OCI-LY7 (cell line): ENCODE measurements around the gene METTL1. TPM values are rescaled to one million over a fixed set of nuclear protein-coding genes. Genes with fewer than 3 reads are reported as not detected.

Experiments used
- BruUV-seq: library from RNA; stranded (reverse); fragments of 400-500 nt; replicated peaks from 2 replicates; lab custom pipeline; 2021; lab: Mats Ljungman, UMichigan
- CTCF ChIA-PET: fragments of 300-600 bp; sonication (Branson Sonifier 250); formaldehyde crosslinking; loops from one replicate; lab custom pipeline; 2022; ENCODE audit warnings: antibody characterized with exemption; ENCODE audit not compliant: unreplicated experiment; lab: Charles Lee
- POLR2A ChIA-PET: fragments of 300-600 bp; sonication (Branson Sonifier 250); formaldehyde crosslinking; loops from one replicate; lab custom pipeline; 2022; ENCODE audit warnings: antibody characterized with exemption; lab: Charles Lee
- DNase-seq: peaks from one replicate; pipeline ENCODE4 v3.0.0-alpha.2; 2015; ENCODE audit warnings: low spot score
- H2AFZ ChIP-seq: fragments of 200-600 bp; sonication (generic), shearing (Covaris generic); 2 replicates; pipeline ENCODE4 v1.6.1; 2014; ENCODE audit warnings: mild to moderate bottlenecking, antibody characterized with exemption, low read length, moderate library complexity
- H3K27ac ChIP-seq: fragments of 200-600 bp; sonication (generic); 2 replicates; pipeline ENCODE4 v1.5.1; 2014; ENCODE audit warnings: mixed run types, low read depth, mild to moderate bottlenecking, moderate library complexity, low read length, inconsistent platforms; ENCODE audit not compliant: poor library complexity, severe bottlenecking
- H3K36me3 ChIP-seq: fragments of 200-600 bp; sonication (generic); 2 replicates; pipeline ENCODE4 v1.6.1; 2014; ENCODE audit warnings: mild to moderate bottlenecking, antibody characterized with exemption, low read length, moderate library complexity, mixed read lengths; ENCODE audit not compliant: insufficient read depth
- H3K4me1 ChIP-seq: fragments of 200-600 bp; sonication (generic); 2 replicates; pipeline ENCODE4 v1.5.1; 2014; ENCODE audit warnings: mild to moderate bottlenecking, low read length; ENCODE audit not compliant: insufficient read depth, poor library complexity, severe bottlenecking
- H3K4me2 ChIP-seq: fragments of 200-600 bp; sonication (generic); 2 replicates; pipeline ENCODE4 v1.6.1; 2014; ENCODE audit warnings: mild to moderate bottlenecking, low read length
- H3K4me3 ChIP-seq: fragments of 200-600 bp; sonication (generic); 2 replicates; pipeline ENCODE4 v1.5.1; 2014; ENCODE audit warnings: mild to moderate bottlenecking, low read depth, low read length; ENCODE audit not compliant: poor library complexity, severe bottlenecking
- H3K79me2 ChIP-seq: fragments of 200-600 bp; sonication (generic); 2 replicates; pipeline ENCODE4 v1.6.1; 2016; ENCODE audit warnings: low read depth, mild to moderate bottlenecking, low read length, moderate library complexity, mixed read lengths; ENCODE audit not compliant: insufficient read depth
- H3K9me2 ChIP-seq: fragments of 200-600 bp; sonication (generic); 2 replicates; pipeline ENCODE4 v1.6.1; 2016; ENCODE audit warnings: mild to moderate bottlenecking, low read length, mixed read lengths; ENCODE audit not compliant: insufficient read depth
- H3K9me3 ChIP-seq: fragments of 200-600 bp; sonication (generic); 2 replicates; pipeline ENCODE4 v1.6.1; 2014; ENCODE audit warnings: mild to moderate bottlenecking, mixed run types, low read length, mixed read lengths
- H4K20me1 ChIP-seq: fragments of 200-600 bp; sonication (generic); 2 replicates; pipeline ENCODE4 v1.6.1; 2014; ENCODE audit warnings: mild to moderate bottlenecking, antibody characterized with exemption, low read length, moderate library complexity, mixed read lengths; ENCODE audit not compliant: insufficient read depth
- CTCF ChIP-seq: fragments of 200-600 bp; sonication (generic); conservative IDR thresholded peaks from 2 replicates; pipeline ENCODE4 v1.5.1; 2014; ENCODE audit warnings: mild to moderate bottlenecking, antibody characterized with exemption, low read length, moderate library complexity, mixed read lengths
- EZH2phosphoT487 ChIP-seq: fragments of 200-600 bp; sonication (generic); IDR thresholded peaks from 2 replicates; pipeline ENCODE4 v1.6.1; 2018; ENCODE audit warnings: low read depth, borderline replicate concordance, mild to moderate bottlenecking, mixed run types, antibody characterized with exemption, low read length, moderate library complexity, mixed read lengths
- intact Hi-C: fragments of 100-400 bp; cut with micrococcal nuclease; formaldehyde crosslinking; loops from one replicate; pipeline ENCODE4 v1.10.0; 2022; ENCODE audit not compliant: unreplicated experiment
- total RNA-seq, 2 experiments: library from RNA; depleted of rRNA in 1 of 2; stranded (reverse); fragments of >200 nt in 1 of 2; shearing (Covaris generic) in 1 of 2; gene quantifications; 2 replicates each; pipeline ENCODE4 v1.2.3, GENCODE V29; 2014 to 2022

METTL1 gene
- total RNA-seq, 2 experiments from 2014 or later: 22.2 to 23.6 TPM

GRCh38 chr12:57724003-57724935 is 47.6 kb downstream of the METTL1 start:
- TF ChIP-seq EZH2phosphoT487 (no peak), CTCF (no peak)
- peak overlapping the region; percentile 30 for H3K27ac ChIP-seq
- H3K4me2 ChIP-seq: no peak overlapping the region
- DNase-seq: no peak
- intact Hi-C loops: no loop called here
- no peak overlapping the region for H3K4me3 ChIP-seq
- CTCF ChIA-PET: no interaction called here
- peaks cover 45% of the 10 kb centered on the region for H3K36me3 ChIP-seq
- peaks cover 8% of the 10 kb centered on the region for H3K4me1 ChIP-seq
- no peaks in the 10 kb centered on the region for H3K9me2 ChIP-seq
- no peak overlapping the region for H2AFZ ChIP-seq
- H3K9me3 ChIP-seq: no peaks in the 10 kb centered on the region
- POLR2A ChIA-PET: no interaction called here
- no TSS peak for BruUV-seq
- no peaks in the 10 kb centered on the region for H4K20me1 ChIP-seq
- no peaks in the 10 kb centered on the region for H3K79me2 ChIP-seq

DNA sequence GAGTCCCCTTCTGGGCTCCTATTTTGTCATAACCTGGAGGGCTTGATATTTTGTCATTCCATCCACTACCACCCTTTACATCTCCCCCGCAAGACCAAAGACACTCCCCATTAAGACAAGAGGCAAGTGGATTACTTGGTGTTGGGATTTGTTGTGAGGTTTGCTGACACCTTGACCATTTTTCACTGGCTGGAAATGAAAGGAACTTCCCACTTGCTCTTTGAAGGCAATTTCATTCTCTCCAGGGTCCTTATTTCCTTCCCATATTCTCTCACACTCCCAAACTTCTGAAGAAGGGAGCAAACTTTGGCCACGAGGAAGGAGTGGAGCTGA is 48.3 kb downstream of the METTL1 start:
- Histone ChIP-seq H3K36me3 (peaks cover 50% of the 10 kb centered on the region), H3K9me2 (no peaks in the 10 kb centered on the region), H3K4me2 (no peak overlapping the region), H3K79me2 (no peaks in the 10 kb centered on the region), H2AFZ (no peak overlapping the region), H3K4me3 (no peak overlapping the region), H3K9me3 (no peaks in the 10 kb centered on the region), H4K20me1 (no peaks in the 10 kb centered on the region), H3K27ac (no peak overlapping the region), H3K4me1 (peaks cover 8% of the 10 kb centered on the region)
- TF ChIP-seq CTCF (no peak), EZH2phosphoT487 (no peak)
- BruUV-seq: no TSS peak
- POLR2A ChIA-PET: no interaction called here
- no peak for DNase-seq
- CTCF ChIA-PET: no interaction called here
- intact Hi-C loops: no loop called here
